OCI-LY1 (cell line): ENCODE measurements around the gene ARID3C.

Source experiments
- H2AFZ ChIP-seq: fragments of 200-600 bp; sonication (generic), shearing (Covaris generic); 2 replicates; pipeline ENCODE4 v1.6.0; 2014; ENCODE audit warnings: antibody characterized with exemption, mild to moderate bottlenecking, low read length
- H3F3A ChIP-seq: fragments of 200-600 bp; sonication (generic), shearing (Covaris generic); 2 replicates; pipeline ENCODE4 v1.6.0; 2014; ENCODE audit warnings: mild to moderate bottlenecking, antibody characterized with exemption, low read length, moderate library complexity; ENCODE audit not compliant: insufficient read depth
- H3K27ac ChIP-seq: fragments of 200-600 bp; sonication (generic); 2 replicates; pipeline ENCODE4 v1.5.1; 2014; ENCODE audit warnings: low read length, mixed run types, mild to moderate bottlenecking, low read depth; ENCODE audit not compliant: poor library complexity, severe bottlenecking
- H3K27me3 ChIP-seq: fragments of 200-600 bp; sonication (generic); 2 replicates; pipeline ENCODE4 v1.6.0; 2014; ENCODE audit warnings: antibody characterized with exemption, mild to moderate bottlenecking, low read length, moderate library complexity; ENCODE audit not compliant: insufficient read depth
- H3K36me3 ChIP-seq: fragments of 200-600 bp; sonication (generic); 2 replicates; pipeline ENCODE4 v1.6.1; 2014; ENCODE audit warnings: mild to moderate bottlenecking, antibody characterized with exemption, low read length, moderate library complexity, mixed read lengths; ENCODE audit not compliant: insufficient read depth
- H3K4me1 ChIP-seq: fragments of 200-600 bp; sonication (generic); 2 replicates; pipeline ENCODE4 v1.5.1; 2014; ENCODE audit warnings: mild to moderate bottlenecking, low read length, moderate library complexity; ENCODE audit not compliant: insufficient read depth, severe bottlenecking
- H3K4me2 ChIP-seq: fragments of 200-600 bp; sonication (generic), shearing (Covaris generic); 2 replicates; pipeline ENCODE4 v1.6.1; 2014; ENCODE audit warnings: low read length
- H3K4me3 ChIP-seq: fragments of 200-600 bp; sonication (generic); 2 replicates; pipeline ENCODE4 v1.5.1; 2014; ENCODE audit warnings: low read length, low read depth, mild to moderate bottlenecking, mixed read lengths; ENCODE audit not compliant: poor library complexity, severe bottlenecking
- H3K79me2 ChIP-seq: fragments of 200-600 bp; shearing (Covaris generic); 2 replicates; pipeline ENCODE4 v1.6.1; 2016; ENCODE audit warnings: mixed run types, low read length, mixed read lengths; ENCODE audit not compliant: insufficient read depth
- H3K9ac ChIP-seq: fragments of 200-600 bp; sonication (generic), shearing (Covaris generic); 2 replicates; pipeline ENCODE4 v1.6.1; 2014; ENCODE audit warnings: mild to moderate bottlenecking, low read length, mixed read lengths
- H3K9me2 ChIP-seq: fragments of 200-600 bp; sonication (generic), shearing (Covaris generic); 2 replicates; pipeline ENCODE4 v1.6.1; 2014; ENCODE audit warnings: low read depth, mild to moderate bottlenecking, low read length, mixed read lengths
- H3K9me3 ChIP-seq: fragments of 200-600 bp; shearing (Covaris generic); 2 replicates; pipeline ENCODE4 v1.6.1; 2014; ENCODE audit warnings: low read length, mixed read lengths
- H4K20me1 ChIP-seq: fragments of 200-600 bp; sonication (generic), shearing (Covaris generic); 2 replicates; pipeline ENCODE4 v1.6.0; 2016; ENCODE audit warnings: mild to moderate bottlenecking, low read length; ENCODE audit not compliant: insufficient read depth
- EZH2 ChIP-seq: fragments of 200-600 bp; sonication (generic), shearing (Covaris generic); IDR thresholded peaks from 2 replicates; pipeline ENCODE4 v1.8.0; 2017; ENCODE audit warnings: borderline replicate concordance, mixed run types, mild to moderate bottlenecking, antibody characterized with exemption, low read length, moderate library complexity, mixed read lengths
- TF ChIP-seq, protein P1 (sequence below): fragments of 200-600 bp; sonication (generic), shearing (Covaris generic); IDR thresholded peaks from 2 replicates; pipeline ENCODE4 v1.5.1; 2017; ENCODE audit warnings: mild to moderate bottlenecking, antibody characterized with exemption, low read length, moderate library complexity, mixed read lengths

Gene ARID3C

DNA sequence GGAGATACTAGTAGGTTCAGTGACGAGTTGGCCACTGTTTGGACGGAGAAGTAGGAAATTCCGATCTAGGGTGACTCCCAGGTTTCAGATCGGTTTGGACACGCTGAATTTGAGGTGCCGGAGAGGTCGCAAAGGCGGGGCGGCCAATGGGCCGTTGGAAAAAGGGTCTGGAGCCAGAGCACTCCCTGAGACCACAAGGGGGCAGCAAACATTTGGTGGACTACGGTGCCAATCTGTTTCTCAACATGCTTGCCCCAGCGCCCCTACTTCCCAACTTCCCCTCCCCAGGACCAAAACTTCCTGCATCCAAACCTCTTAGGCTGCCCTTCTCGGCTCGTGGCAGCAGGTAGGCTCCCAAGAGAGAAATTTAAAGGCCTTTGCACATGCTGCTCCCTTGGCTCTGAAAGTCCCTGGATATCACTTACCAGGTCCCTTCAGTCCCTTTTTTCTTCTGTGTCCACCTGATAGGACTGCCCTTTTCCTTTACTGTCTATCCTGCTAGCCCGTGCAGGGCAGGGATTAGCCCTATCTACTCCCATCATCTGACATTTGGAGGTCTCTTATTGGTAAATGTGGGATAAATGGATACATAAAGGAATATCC, 16.0 kb downstream of the ARID3C start:
- peaks cover 34% of the 10 kb centered on the region for H3K36me3 ChIP-seq
- no peaks in the 10 kb centered on the region for H4K20me1 ChIP-seq
- H3K27me3 ChIP-seq, result no peaks in the 10 kb centered on the region
- H3K79me2 ChIP-seq, result no peaks in the 10 kb centered on the region
- H3K4me2 ChIP-seq, result peak overlapping the region; percentile 93
- no peaks in the 10 kb centered on the region for H3K9me2 ChIP-seq
- H3K9ac ChIP-seq, result peak overlapping the region; percentile 92
- peak overlapping the region; percentile 58 for H3K27ac ChIP-seq
- no peak for TF ChIP-seq EZH2
- TF ChIP-seq, protein P1, sequence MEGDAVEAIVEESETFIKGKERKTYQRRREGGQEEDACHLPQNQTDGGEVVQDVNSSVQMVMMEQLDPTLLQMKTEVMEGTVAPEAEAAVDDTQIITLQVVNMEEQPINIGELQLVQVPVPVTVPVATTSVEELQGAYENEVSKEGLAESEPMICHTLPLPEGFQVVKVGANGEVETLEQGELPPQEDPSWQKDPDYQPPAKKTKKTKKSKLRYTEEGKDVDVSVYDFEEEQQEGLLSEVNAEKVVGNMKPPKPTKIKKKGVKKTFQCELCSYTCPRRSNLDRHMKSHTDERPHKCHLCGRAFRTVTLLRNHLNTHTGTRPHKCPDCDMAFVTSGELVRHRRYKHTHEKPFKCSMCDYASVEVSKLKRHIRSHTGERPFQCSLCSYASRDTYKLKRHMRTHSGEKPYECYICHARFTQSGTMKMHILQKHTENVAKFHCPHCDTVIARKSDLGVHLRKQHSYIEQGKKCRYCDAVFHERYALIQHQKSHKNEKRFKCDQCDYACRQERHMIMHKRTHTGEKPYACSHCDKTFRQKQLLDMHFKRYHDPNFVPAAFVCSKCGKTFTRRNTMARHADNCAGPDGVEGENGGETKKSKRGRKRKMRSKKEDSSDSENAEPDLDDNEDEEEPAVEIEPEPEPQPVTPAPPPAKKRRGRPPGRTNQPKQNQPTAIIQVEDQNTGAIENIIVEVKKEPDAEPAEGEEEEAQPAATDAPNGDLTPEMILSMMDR, result peak; percentile 81
- H3K4me3 ChIP-seq, result peak overlapping the region; percentile 98
- H3K9me3 ChIP-seq, result no peaks in the 10 kb centered on the region
- peaks cover 20% of the 10 kb centered on the region for H3K4me1 ChIP-seq
- no peak overlapping the region for H2AFZ ChIP-seq
- no peaks in the 10 kb centered on the region for H3F3A ChIP-seq

DNA sequence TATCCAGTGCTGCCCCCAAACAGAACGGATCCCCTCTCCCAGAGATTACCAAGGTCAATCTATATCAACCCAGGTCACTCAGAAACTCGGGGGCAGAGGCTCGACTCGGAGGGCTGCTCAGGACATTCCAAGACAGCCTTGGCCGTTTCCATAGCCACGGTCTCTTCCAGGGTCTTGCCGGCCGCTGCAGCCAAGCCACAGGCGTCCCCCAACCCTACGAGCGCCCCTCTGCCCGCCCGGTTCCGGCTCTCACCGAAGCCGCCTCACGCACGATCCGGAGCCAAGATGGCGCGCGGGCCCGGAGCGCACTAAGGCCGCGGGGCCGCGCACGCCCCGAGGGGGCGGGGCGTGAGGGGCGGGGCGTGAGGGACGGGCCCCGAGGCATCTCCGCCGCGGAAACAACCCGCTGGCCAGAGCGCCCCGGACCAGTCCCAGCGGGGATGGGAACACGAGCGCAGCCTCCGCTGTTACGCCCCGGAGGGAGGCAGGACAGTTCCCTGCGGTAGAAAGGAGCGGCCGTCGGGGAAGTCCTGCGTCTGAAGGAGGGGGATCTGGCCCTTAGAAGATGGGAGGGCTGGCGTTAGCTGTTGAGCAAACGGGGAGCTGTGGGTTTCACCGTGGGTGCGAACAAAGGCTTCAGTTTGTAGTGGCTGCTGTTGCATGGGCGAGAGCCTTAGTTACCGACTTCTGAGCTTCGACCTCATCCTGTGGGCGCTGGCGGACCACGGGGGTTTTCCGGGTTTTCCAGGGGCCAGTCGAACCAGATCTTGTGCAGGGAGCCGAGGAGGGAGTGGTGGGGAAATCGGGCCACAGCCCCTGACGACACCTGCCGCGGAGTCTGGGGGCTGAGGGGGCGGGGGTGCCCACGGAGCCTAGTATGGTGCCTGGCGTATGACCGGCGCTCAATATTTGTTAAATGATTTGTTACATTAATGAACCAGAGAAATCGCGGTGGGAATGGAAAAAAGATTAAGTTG, 16.8 kb downstream of the ARID3C start, which contains the start of gene RPP25L:
TSS of gene RPP25L (minus strand) at position 287 of the 977 bp plus-strand sequence. CDS start 801 bp downstream, outside the sequence.
- Histone ChIP-seq H3K27me3 (no peaks in the 10 kb centered on the region), H2AFZ (no peak within 1 kb of the TSS), H3K79me2 (no peaks in the 10 kb centered on the region), H4K20me1 (no peaks in the 10 kb centered on the region), H3K27ac (peak within 1 kb of the TSS; percentile 58), H3K4me1 (peaks cover 20% of the 10 kb centered on the region), H3F3A (no peaks in the 10 kb centered on the region), H3K4me2 (peak within 1 kb of the TSS; percentile 93), H3K9ac (peak within 1 kb of the TSS; percentile 92), H3K9me2 (no peaks in the 10 kb centered on the region), H3K4me3 (peak within 1 kb of the TSS; percentile 98), H3K36me3 (peaks cover 27% of the 10 kb centered on the region), H3K9me3 (no peaks in the 10 kb centered on the region)
- no peak for TF ChIP-seq EZH2
- TF ChIP-seq, protein P1, result no peak

DNA sequence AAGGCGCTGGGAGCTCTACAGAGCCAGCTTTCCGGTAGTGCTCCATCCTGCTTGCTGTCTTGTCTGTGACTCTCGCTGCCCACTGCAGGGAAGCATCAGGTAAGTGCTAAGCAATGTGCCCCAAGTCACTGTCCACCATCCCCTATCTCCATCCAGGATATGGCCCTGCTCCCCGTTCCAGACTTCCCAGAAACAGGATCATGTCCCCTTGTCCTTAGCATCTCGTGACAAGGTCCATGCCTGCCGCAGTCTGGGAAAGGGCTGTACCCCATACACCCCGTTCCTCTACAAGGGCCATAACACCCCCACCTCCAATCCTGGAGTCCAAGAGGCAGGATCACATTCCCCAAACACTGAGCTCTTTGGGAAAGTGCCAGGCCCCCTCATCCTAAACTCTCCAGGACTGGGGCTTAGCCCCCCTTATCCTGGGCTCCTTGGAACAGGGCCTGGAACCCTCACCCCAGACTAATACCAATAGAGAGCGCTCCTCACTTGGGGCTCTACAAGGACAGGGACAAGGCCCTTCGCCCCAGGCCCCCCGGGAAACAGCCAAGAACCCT, 17.5 kb downstream of the ARID3C start:
- no peaks in the 10 kb centered on the region for H4K20me1 ChIP-seq
- H3K4me3 ChIP-seq, result peak overlapping the region; percentile 98
- peaks cover 20% of the 10 kb centered on the region for H3K4me1 ChIP-seq
- no peaks in the 10 kb centered on the region for H3K9me2 ChIP-seq
- H3K4me2 ChIP-seq, result peak overlapping the region; percentile 93
- no peaks in the 10 kb centered on the region for H3K79me2 ChIP-seq
- no peaks in the 10 kb centered on the region for H3K9me3 ChIP-seq
- H3K9ac ChIP-seq, result peak overlapping the region; percentile 92
- TF ChIP-seq, protein P1, result no peak
- no peak for TF ChIP-seq EZH2
- peaks cover 19% of the 10 kb centered on the region for H3K36me3 ChIP-seq
- peak overlapping the region; percentile 45 for H3K27ac ChIP-seq
- no peaks in the 10 kb centered on the region for H3F3A ChIP-seq
- H2AFZ ChIP-seq, result no peak overlapping the region
- H3K27me3 ChIP-seq, result no peaks in the 10 kb centered on the region
